Measurements from ENCODE around the gene EPSTI1. TPM values are rescaled to one million over a fixed set of nuclear protein-coding genes. Genes with fewer than 3 reads are reported as not detected.

Gene EPSTI1
- total RNA-seq, 3 donors from 2014 or later (not counting 1 experiment from before 2014, with no cell fraction given), result 23.4 to 57.4 (median 34.4) TPM

DNA sequence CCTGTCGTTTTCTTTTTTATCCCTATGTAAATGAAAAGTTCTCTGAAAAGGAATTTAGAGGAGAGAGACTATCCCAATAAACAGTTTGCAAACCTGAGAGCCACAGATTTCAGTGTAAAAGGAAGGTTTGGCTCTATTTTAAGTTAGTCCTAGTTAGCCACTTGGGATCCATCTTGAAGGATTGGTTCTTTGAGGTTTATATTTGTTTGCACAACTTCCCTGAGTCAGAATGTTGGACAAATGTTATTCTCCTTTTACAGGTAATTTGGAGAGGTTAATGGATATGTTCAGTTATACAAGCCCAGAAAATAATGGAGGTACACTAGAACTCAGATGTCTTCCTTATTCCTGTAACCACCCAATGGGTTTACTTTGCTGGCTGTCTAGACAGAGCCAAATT is 28.8 kb upstream of the EPSTI1 start:
- Histone ChIP-seq H3K27ac (ENCODE audit: low read length) (no peak overlapping the region), H3K27me3 (ENCODE audit: control insufficient read depth, insufficient read depth, low read length) (no peaks in the 10 kb centered on the region), H3K4me1 (ENCODE audit: control insufficient read depth, insufficient read depth, low read length) (peaks cover 22% of the 10 kb centered on the region), H3K36me3 (ENCODE audit: control insufficient read depth, insufficient read depth, low read length) (no peaks in the 10 kb centered on the region), H3K9me3 (ENCODE audit: control insufficient read depth, insufficient read depth, low read length) (no peaks in the 10 kb centered on the region), H3K4me3 (ENCODE audit: low read length) (no peak overlapping the region)
- Mint-ChIP-seq H3K36me3 (no peaks in the 10 kb centered on the region), H3K4me3 (no peak overlapping the region), H3K4me1 (peaks cover 13 to 24% of the 10 kb centered on the region in 2 donors), H3K9me3 (no peaks in the 10 kb centered on the region), H3K27me3 (ENCODE audit: low read depth in 2 of 2) (no peaks in the 10 kb centered on the region), H3K27ac (no peak overlapping the region)
- intact Hi-C loops (cut with micrococcal nuclease), result no loop called here
- TF ChIP-seq, protein P1, sequence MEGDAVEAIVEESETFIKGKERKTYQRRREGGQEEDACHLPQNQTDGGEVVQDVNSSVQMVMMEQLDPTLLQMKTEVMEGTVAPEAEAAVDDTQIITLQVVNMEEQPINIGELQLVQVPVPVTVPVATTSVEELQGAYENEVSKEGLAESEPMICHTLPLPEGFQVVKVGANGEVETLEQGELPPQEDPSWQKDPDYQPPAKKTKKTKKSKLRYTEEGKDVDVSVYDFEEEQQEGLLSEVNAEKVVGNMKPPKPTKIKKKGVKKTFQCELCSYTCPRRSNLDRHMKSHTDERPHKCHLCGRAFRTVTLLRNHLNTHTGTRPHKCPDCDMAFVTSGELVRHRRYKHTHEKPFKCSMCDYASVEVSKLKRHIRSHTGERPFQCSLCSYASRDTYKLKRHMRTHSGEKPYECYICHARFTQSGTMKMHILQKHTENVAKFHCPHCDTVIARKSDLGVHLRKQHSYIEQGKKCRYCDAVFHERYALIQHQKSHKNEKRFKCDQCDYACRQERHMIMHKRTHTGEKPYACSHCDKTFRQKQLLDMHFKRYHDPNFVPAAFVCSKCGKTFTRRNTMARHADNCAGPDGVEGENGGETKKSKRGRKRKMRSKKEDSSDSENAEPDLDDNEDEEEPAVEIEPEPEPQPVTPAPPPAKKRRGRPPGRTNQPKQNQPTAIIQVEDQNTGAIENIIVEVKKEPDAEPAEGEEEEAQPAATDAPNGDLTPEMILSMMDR (IDR thresholded peaks at IDR 0.05), result no peak
- ATAC-seq (no peak), DNase-seq (no peak)
- WGBS (ENCODE audit: insufficient coverage), result no CpG with 5 or more reads among the region's 1 CpG

DNA sequence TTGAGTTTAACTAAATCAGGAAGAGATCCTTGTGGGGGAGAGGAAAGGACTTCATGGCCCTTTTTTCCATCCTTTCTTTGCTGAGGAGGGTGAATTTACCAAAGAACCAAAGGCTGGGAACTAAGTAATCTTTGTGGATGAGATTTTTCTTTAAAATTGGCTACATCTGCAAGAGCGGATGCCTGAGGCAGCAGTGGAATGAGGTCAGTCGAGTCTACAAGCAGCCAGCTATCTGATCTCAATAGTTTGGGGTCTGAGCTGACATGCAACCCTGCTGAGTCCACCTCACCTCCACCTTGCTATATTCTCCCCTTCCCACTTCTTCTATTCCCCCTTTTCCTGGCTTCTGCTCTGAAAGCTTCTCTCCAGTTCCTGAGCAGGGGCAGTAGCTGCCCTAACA is 27.8 kb upstream of the EPSTI1 start:
- H3K27ac Mint-ChIP-seq, result no peak overlapping the region
- H3K4me3 ChIP-seq (ENCODE audit: low read length), result no peak overlapping the region
- no peak overlapping the region for H3K4me3 Mint-ChIP-seq
- intact Hi-C loops (cut with micrococcal nuclease), result no loop called here
- no peaks in the 10 kb centered on the region for H3K27me3 Mint-ChIP-seq (ENCODE audit: low read depth in 2 of 2)
- no peaks in the 10 kb centered on the region for H3K9me3 ChIP-seq (ENCODE audit: control insufficient read depth, insufficient read depth, low read length)
- H3K36me3 ChIP-seq (ENCODE audit: control insufficient read depth, insufficient read depth, low read length), result no peaks in the 10 kb centered on the region
- H3K36me3 Mint-ChIP-seq, result no peaks in the 10 kb centered on the region
- no peak overlapping the region for H3K27ac ChIP-seq (ENCODE audit: low read length)
- H3K4me1 Mint-ChIP-seq, result peaks cover 6 to 16% of the 10 kb centered on the region in 2 donors
- DNase-seq (no peak), ATAC-seq (no peak)
- TF ChIP-seq, protein P1 (IDR thresholded peaks at IDR 0.05), result no peak
- H3K27me3 ChIP-seq (ENCODE audit: control insufficient read depth, insufficient read depth, low read length), result no peaks in the 10 kb centered on the region
- H3K4me1 ChIP-seq (ENCODE audit: control insufficient read depth, insufficient read depth, low read length), result peaks cover 17% of the 10 kb centered on the region
- H3K9me3 Mint-ChIP-seq, result no peaks in the 10 kb centered on the region
- WGBS (ENCODE audit: insufficient coverage), result 93% methylated on average over 2 of the region's 2 CpGs

DNA sequence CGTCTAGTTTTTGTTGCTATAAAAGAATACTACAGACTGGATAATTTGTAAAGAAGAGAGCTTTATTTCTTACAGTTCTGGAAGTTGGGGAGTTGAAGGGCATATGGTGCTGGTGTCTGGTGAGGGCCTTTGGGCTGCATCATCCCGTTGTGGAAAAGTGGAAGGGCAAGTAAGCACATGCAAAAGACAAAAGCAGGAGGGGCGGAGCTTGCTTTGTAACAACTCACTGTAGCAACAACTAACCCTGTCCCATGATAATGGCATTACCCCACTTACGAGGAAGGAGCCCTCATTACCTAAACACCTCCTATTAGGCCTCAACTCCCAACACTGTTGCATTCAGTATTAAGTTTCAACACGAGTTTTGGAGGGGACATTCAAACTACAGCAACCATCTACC is 24.2 kb upstream of the EPSTI1 start:
- Mint-ChIP-seq H3K4me3 (no peak overlapping the region), H3K27me3 (ENCODE audit: low read depth in 2 of 2) (no peaks in the 10 kb centered on the region), H3K4me1 (no peaks in the 10 kb centered on the region), H3K27ac (no peak overlapping the region), H3K9me3 (no peaks in the 10 kb centered on the region), H3K36me3 (no peaks in the 10 kb centered on the region)
- Histone ChIP-seq H3K36me3 (ENCODE audit: control insufficient read depth, insufficient read depth, low read length) (no peaks in the 10 kb centered on the region), H3K4me1 (ENCODE audit: control insufficient read depth, insufficient read depth, low read length) (no peaks in the 10 kb centered on the region), H3K9me3 (ENCODE audit: control insufficient read depth, insufficient read depth, low read length) (no peaks in the 10 kb centered on the region), H3K4me3 (ENCODE audit: low read length) (no peak overlapping the region), H3K27me3 (ENCODE audit: control insufficient read depth, insufficient read depth, low read length) (no peaks in the 10 kb centered on the region), H3K27ac (ENCODE audit: low read length) (no peak overlapping the region)
- TF ChIP-seq, protein P1 (IDR thresholded peaks at IDR 0.05), result no peak
- WGBS (ENCODE audit: insufficient coverage), result 87% methylated on average over 4 of the region's 5 CpGs
- no peak for ATAC-seq
- DNase-seq, result no peak
- intact Hi-C loops (cut with micrococcal nuclease), result no loop called here

DNA sequence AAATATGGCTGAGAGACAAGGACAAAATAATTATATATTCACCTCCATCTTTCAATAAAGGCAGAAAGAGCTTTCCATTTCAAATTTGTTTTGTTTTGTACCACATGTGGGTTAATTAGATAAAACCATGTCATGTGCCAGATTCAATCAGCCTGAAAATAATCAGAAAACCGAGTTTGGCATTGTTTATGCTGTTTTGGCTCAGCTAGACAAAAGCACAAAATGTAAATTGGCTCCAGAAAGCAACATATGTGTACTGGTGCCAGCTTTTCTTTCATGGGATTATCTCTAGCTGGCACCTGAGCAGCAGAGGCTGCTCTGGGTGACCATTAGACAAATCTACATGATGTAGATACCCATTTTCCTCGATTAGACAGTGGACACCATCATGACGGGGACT is 22.1 kb upstream of the EPSTI1 start:
- H3K36me3 ChIP-seq (ENCODE audit: control insufficient read depth, insufficient read depth, low read length), result no peaks in the 10 kb centered on the region
- no peaks in the 10 kb centered on the region for H3K9me3 ChIP-seq (ENCODE audit: control insufficient read depth, insufficient read depth, low read length)
- Mint-ChIP-seq H3K27ac (no peak overlapping the region), H3K4me1 (no peaks in the 10 kb centered on the region), H3K4me3 (no peak overlapping the region), H3K9me3 (no peaks in the 10 kb centered on the region), H3K27me3 (ENCODE audit: low read depth in 2 of 2) (no peaks in the 10 kb centered on the region), H3K36me3 (no peaks in the 10 kb centered on the region)
- no peak overlapping the region for H3K27ac ChIP-seq (ENCODE audit: low read length)
- H3K27me3 ChIP-seq (ENCODE audit: control insufficient read depth, insufficient read depth, low read length), result no peaks in the 10 kb centered on the region
- DNase-seq (no peak), ATAC-seq (no peak)
- intact Hi-C loops (cut with micrococcal nuclease), result no loop called here
- WGBS (ENCODE audit: insufficient coverage), result 89% methylated on average over 3 of the region's 3 CpGs
- H3K4me3 ChIP-seq (ENCODE audit: low read length), result no peak overlapping the region
- TF ChIP-seq, protein P1 (IDR thresholded peaks at IDR 0.05), result no peak
- no peaks in the 10 kb centered on the region for H3K4me1 ChIP-seq (ENCODE audit: control insufficient read depth, insufficient read depth, low read length)

All from natural killer cell (primary cell).